ENCODE results near the gene GALNT2. TPM values are rescaled to one million over a fixed set of nuclear protein-coding genes. Genes with fewer than 3 reads are reported as not detected.

GALNT2 gene
- total RNA-seq, 1 experiment from 2014 or later: 50.4 TPM

GRCh38 chr1:230071316-230071715 is 4.3 kb downstream of the GALNT2 start:
- no peak for DNase-seq (ENCODE audit: low spot score)

GRCh38 chr1:230072296-230072695 is 5.3 kb downstream of the GALNT2 start:
- no peak for DNase-seq (ENCODE audit: low spot score)

DNA sequence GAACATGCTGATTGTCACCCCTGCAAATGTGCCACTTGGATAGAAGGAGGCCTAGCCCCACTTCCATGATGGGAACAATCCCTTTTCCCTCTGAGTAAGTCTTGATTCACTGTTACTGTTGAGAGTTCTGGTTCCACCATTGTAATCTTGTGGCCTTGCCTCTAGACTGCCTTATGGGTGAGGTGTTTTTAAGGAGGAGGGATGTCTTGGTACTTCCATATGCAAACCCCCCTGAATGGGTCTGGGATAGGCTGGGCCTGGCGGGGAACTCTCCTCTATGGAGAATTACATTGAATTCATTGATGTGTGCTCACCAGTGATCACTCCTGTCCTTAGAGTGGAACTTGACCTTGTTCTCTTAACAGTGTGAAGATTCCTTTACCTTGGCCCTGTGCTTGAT is 5.8 kb downstream of the GALNT2 start:
- DNase-seq (ENCODE audit: low spot score): no peak

DNA sequence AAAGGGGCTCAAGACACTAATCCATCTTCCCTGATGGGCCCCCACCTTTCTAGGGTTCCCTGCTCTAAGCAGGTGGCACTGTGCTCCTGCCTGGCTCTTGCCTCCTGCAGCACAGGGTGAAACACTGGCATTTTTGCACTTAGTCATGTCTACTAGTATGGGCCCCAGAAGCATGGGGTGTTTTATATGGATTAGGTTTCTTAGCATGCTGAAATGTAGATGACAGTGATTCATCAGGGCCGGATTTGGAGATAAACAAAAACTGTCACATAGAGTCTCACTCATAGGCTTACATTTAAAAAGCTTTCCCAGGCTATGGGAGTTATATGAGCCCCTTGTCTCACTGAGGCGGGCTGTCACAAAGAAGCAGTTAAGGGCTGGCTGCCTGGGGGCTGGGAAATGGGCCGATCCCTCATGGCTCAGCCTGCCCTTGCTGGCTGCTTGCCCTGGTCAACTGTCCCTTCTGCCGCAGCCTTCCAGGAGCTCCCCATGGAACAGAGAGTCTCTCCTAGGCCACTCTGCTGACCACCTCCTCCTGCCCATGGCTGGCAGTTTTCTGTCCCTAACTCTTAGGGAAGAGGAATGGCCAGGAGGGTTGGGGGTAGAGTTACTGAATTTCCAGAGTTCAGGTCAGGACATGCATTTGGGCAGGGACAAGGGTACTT is 6.5 kb downstream of the GALNT2 start:
- peak; percentile 75 for DNase-seq (ENCODE audit: low spot score)

- DNase-seq (ENCODE audit: low spot score): no peak
Observed at GRCh38 chr1:230074270-230074669, 7.2 kb downstream of the GALNT2 start.

DNA sequence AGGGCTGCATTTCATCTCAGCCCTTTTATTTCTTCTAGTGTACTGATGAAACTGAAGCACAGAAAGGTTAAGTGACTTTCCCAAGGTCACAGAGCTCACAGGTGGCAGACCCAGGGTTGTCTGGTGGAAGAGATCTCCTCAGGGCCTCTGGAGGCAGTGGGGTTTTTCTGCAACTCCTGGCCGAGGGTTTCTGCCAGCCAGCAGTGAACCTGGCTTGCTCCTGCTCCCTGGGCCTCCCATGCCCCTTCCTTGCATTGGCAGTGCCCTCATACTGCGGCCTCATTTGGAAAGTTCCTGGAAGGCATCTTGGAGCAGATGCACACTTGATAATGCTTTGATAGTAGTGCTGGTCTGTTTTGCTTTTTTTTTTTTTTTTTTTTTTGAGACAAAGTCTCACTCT is 7.7 kb downstream of the GALNT2 start:
- DNase-seq (ENCODE audit: low spot score): no peak

- no peak for DNase-seq (ENCODE audit: low spot score)
Observed at GRCh38 chr1:230076121-230076520, 9.1 kb downstream of the GALNT2 start.

DNA sequence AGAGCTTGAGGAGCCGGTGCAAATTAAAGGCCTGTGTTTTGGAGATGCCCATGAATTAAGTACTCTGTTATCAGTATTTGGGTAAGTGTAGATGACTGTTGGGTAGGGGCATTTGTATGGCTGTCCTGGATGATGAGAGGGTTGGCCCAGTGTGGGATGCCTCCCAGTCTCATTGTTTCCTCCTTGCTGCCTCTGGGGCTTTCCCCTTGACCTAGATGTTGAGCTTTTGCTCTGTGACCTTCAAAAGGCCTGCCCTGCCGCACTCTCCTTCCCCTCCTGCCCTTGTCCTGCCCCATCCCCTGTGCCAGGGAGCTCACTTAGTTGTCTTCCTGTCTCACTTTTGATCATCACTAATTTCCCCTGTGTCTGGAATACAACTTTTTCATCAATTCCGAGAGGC is 10.0 kb downstream of the GALNT2 start:
- DNase-seq (ENCODE audit: low spot score): no peak

DNA sequence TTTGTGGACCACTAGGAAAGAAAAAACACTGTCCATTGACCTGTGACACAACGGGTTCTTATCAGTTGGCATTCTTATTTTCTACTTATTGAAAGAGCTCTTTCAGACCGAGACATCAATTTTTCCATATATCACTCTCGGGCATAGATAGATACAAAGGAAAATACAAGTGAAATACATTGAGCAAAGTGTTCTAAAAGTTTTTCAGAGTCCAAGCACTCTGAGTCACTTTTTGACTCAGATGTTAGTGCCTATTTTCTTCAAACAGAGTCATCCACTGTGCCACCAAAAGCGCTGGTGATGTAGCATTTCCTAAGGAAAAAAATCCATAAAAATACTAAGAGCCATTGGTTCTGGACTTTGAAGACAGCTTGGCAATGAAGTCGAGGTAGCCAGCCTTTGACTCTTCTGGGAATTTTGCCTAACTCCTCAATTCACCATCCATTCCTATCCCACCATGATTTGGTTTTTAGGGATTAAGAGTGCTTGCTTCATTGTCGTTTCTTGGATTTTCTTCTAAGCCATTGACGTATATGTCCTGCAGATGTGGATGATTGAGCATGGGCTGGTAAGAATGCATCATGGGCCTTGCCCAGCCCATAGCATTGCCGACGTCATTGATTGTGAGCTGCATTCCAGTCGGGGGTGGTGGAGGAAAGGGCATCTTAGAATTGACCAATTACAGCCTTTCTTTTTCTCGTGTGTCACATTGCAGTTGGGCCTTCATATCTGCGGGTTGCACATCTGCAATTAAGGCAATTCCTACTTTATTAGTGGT is 10.6 kb downstream of the GALNT2 start:
- DNase-seq (ENCODE audit: low spot score): no peak

- DNase-seq (ENCODE audit: low spot score): no peak
Observed at GRCh38 chr1:230079199-230080024, 12.4 kb downstream of the GALNT2 start.

GRCh38 chr1:230080822-230081221 is 13.8 kb downstream of the GALNT2 start:
- no peak for DNase-seq (ENCODE audit: low spot score)

GRCh38 chr1:230081751-230082150 is 14.7 kb downstream of the GALNT2 start:
- DNase-seq (ENCODE audit: low spot score): no peak

GRCh38 chr1:230082211-230082610 is 15.2 kb downstream of the GALNT2 start:
- no peak for DNase-seq (ENCODE audit: low spot score)

- DNase-seq (ENCODE audit: low spot score): no peak
Observed at GRCh38 chr1:230083053-230083452, 16.0 kb downstream of the GALNT2 start.

- no peak for DNase-seq (ENCODE audit: low spot score)
Observed at GRCh38 chr1:230083746-230084407, 16.8 kb downstream of the GALNT2 start.

- peak; percentile 98 for DNase-seq (ENCODE audit: low spot score)
Observed at GRCh38 chr1:230084408-230085177, 17.6 kb downstream of the GALNT2 start.

GRCh38 chr1:230085178-230085515 is 18.1 kb downstream of the GALNT2 start:
- no peak for DNase-seq (ENCODE audit: low spot score)

DNA sequence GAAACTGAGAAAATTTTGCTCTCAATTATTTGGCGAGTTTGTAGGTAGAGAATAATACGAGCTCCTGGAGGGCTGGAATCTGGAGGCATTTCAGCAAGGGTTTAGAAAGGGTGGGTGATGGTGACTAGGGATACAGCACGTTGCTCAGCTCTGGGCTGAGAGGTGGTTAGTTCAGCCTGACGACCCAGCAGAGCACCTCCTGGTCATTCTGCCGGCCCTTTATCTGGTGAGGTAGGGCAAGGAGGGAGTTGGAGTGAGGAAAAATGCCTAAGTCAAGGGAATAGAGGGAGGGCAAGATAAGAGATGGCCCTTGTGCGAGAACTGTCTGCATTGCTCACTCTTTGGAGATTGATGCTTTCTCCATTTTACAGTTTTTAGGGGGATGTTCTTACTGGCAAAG is 19.1 kb downstream of the GALNT2 start:
- no peak for DNase-seq (ENCODE audit: low spot score)

DNA sequence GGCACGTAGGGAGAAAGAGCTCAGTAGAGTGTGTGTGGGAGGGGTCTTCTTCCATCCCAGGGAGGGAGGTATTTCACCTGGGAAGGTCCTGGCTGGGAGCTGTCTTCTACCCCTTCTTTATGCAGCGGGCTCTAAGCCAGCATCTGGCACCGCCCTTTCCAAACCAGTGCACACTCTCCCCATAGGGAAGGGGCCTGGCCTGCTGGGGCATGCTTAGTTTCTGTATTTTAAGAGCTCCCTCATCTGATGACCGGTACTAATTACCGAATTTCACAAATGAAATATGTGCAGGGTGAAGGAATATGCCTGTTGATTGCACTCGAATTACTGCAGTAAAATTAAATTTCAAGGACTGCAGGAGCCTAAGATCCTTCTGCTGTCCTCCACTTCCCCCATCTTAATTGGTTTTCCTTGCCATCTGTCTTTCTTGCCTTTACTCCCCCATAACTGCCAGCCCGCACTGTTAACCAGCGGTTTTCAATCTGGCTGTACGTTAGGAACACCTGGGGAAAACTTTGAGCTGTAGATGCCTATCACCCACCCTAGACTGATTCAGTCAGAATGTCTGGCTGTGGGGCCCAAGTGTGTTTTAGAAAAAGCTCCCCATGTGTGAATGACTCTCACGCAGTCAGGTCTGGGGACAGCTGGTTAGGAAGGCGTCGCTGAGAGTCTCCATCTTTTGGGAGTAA is 20.1 kb downstream of the GALNT2 start:
- DNase-seq (ENCODE audit: low spot score): no peak

DNA sequence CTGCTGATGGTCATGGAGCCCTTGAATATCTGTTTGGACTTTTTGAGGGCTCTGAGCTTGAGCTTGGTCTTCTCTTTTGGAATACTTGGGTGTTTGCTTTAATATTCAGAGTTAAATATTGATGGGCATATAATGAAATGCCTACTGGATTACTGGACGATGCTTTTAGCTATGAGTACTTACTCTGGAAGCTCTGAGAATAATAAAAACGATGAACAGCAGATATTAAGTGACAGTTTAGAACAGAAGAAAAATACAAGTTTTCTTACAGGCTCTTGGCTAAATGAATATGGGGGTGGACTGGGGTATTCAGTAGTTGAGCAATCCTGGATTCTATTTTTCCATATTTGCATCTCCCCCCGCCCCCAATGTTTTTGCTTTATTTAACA is 20.7 kb downstream of the GALNT2 start:
- no peak for DNase-seq (ENCODE audit: low spot score)

DNA sequence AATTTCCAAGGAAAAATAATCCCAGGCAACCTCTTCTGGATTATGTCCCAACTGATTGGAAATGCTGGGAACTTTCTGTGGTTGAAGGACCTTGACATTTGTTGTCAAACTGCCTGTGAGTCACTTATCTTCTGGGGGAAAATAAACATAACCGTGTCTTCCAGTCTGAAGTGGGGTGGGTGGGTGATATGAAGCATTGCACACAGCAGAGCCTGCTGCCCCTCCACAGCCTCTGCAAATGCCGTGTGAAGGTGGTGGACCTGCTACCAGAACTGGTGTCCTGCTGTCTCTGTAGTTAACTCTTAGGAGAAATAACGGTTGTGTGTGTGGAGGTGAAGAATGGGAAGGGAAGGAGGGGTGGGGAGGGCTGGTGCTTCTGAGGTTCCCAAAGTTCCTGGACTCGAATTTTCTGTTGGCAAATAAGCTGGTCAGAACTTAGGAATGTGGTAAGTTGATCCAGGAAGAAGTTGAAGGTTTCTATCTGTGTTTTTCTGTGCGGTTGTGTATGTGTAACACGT is 23.2 kb downstream of the GALNT2 start:
- peak; percentile 72 for DNase-seq (ENCODE audit: low spot score)
